ENCODE results near the gene RAD51B. TPM values are rescaled to one million over a fixed set of nuclear protein-coding genes. Genes with fewer than 3 reads are reported as not detected.

The RAD51B gene
- total and polyA plus RNA-seq, 9 of the 15 experiments (the other 6 are each of a cell fraction or from before 2014, with no cell fraction given), result 8.5 to 17.3 (median 11.3) TPM

DNA sequence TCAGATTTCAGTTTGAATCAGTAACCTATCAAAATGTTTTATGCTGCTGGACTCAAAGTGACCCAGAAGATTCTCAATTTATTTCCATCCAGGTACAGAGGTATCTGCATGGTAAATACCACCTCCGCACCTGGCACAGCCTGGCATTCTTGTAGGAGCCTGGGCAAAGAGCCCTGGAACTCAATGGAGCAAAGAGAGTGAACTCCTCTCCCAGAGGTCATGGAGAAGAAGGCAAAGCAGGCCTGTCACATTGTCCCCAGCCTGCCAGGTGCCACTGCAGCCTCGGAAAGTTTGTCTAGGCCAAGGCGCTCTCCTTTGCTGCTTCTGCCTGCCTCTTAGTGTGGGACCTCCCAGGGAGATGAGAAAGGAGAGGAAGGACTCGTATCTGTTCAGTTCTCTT is 653.5 kb downstream of the RAD51B start:
- no TSS peak for BruUV-seq (replicated peaks)
- Histone ChIP-seq H3K9me3 (replicated peaks; ENCODE audit: control insufficient read depth, insufficient read depth, low read depth, low read length) (no peaks in the 10 kb centered on the region), H3K79me2 (ENCODE audit: control insufficient read depth, insufficient read depth, low read length) (no peaks in the 10 kb centered on the region), H3K4me2 (ENCODE audit: insufficient read depth, low read length) (no peak overlapping the region), H3K36me3 (ENCODE audit: control insufficient read depth, insufficient read depth, low read length) (no peaks in the 10 kb centered on the region), H3K4me1 (replicated peaks in 1 of 2; ENCODE audit: control insufficient read depth in 2 of 2, insufficient read depth in 2 of 2, low read length in 2 of 2) (peaks cover 0 to 9% of the 10 kb centered on the region in 2 experiments; a peak in 4 of 5 replicates), H3K27ac (ENCODE audit: extremely low read depth, low read depth, low read length) (no peak overlapping the region), H4K20me1 (replicated peaks; ENCODE audit: control insufficient read depth, insufficient read depth, low read length) (no peaks in the 10 kb centered on the region), H2AFZ (ENCODE audit: low read depth, low read length) (no peak overlapping the region), H3K9ac (ENCODE audit: insufficient read depth in 1 of 2, low read depth in 2 of 2, low read length in 2 of 2) (no peak overlapping the region), H3K4me3 (no peak overlapping the region), H3K27me3 (ENCODE audit: control insufficient read depth in 2 of 2, insufficient read depth in 2 of 2, low read length in 2 of 2) (no peaks in the 10 kb centered on the region), H3K9me1 (ENCODE audit: control insufficient read depth, insufficient read depth, low read length) (no peaks in the 10 kb centered on the region)
- FAIRE-seq (no peak), ATAC-seq (no peak), DNase-seq (ENCODE audit: extremely low read depth in 1 of 4, low spot score in 3 of 4) (no peak)
- 67% methylated on average over 1 of the region's 4 CpGs for WGBS (ENCODE audit: insufficient coverage, low coverage, missing lambda C conversion rate)
- ChIA-PET CTCF (ENCODE audit: low intra/inter-chr PET ratio) (no interaction called here), POLR2A (interaction anchor here (0.5 to 0.8 kb wide), 2 partner anchors 12 to 102 kb away, joined by 3 read pairs; no protein-coding TSS in a partner anchor)
- TF ChIP-seq, protein P1, sequence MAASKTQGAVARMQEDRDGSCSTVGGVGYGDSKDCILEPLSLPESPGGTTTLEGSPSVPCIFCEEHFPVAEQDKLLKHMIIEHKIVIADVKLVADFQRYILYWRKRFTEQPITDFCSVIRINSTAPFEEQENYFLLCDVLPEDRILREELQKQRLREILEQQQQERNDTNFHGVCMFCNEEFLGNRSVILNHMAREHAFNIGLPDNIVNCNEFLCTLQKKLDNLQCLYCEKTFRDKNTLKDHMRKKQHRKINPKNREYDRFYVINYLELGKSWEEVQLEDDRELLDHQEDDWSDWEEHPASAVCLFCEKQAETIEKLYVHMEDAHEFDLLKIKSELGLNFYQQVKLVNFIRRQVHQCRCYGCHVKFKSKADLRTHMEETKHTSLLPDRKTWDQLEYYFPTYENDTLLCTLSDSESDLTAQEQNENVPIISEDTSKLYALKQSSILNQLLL (CRISPR knock-in tag; IDR thresholded peaks at IDR 0.05; ENCODE audit: borderline replicate concordance), result no peak
- TF ChIP-seq SRSF9 (IDR thresholded peaks at IDR 0.05; ENCODE audit: borderline replicate concordance, low read depth, low read length) (no peak), ZNF785 (CRISPR knock-in tag; IDR thresholded peaks at IDR 0.05) (no peak), ZNF140 (CRISPR knock-in tag; IDR thresholded peaks at IDR 0.05) (no peak), ZBTB26 (CRISPR knock-in tag; IDR thresholded peaks at IDR 0.05) (no peak), NFXL1 (CRISPR knock-in tag; IDR thresholded peaks at IDR 0.05) (no peak), ETV6 (IDR thresholded peaks at IDR 0.05; ENCODE audit: borderline replicate concordance in 1 of 2, low read depth in 2 of 2, low read length in 1 of 2) (no peak), ETV6 (CRISPR knock-in tag; IDR thresholded peaks at IDR 0.05; ENCODE audit: borderline replicate concordance) (no peak), CREB1 (IDR thresholded peaks at IDR 0.05) (no peak), CREB1 (CRISPR knock-in tag; IDR thresholded peaks at IDR 0.05) (no peak), SMARCA4 (IDR thresholded peaks at IDR 0.05) (no peak), FIP1L1 (IDR thresholded peaks at IDR 0.05; ENCODE audit: low read depth, low read length, poor library complexity, severe bottlenecking) (no peak), NCOA1 (IDR thresholded peaks at IDR 0.05; ENCODE audit: low read depth) (no peak), ZBTB7A (IDR thresholded peaks at IDR 0.05; ENCODE audit: borderline replicate concordance, control insufficient read depth, low read depth, low read length) (no peak), MYC (IDR thresholded peaks at IDR 0.05; ENCODE audit: low read depth, low read length) (no peak), MYC (CRISPR knock-in tag; IDR thresholded peaks at IDR 0.05; ENCODE audit: borderline replicate concordance, low read depth) (no peak), SNIP1 (IDR thresholded peaks at IDR 0.05; ENCODE audit: low read depth) (no peak), SMARCB1 (IDR thresholded peaks at IDR 0.05; ENCODE audit: insufficient read length, low read depth) (no peak), NUFIP1 (IDR thresholded peaks at IDR 0.05; ENCODE audit: partially characterized antibody) (no peak)
- in situ Hi-C loops (cut with MboI) (no loop called here), intact Hi-C loops (cut with micrococcal nuclease) (no loop called here)

Measured in K562 (cell line).